ENCODE results near the gene NXT1. TPM values are rescaled to one million over a fixed set of nuclear protein-coding genes. Genes with fewer than 3 reads are reported as not detected.

The NXT1 gene
- total RNA-seq, 3 donors from 2014 or later (not counting 1 experiment from before 2014, with no cell fraction given) = 47.4 to 61.8 (median 56.3) TPM

GRCh38 chr20:23317081-23317480 is 33.5 kb upstream of the NXT1 start:
- TF ChIP-seq CTCF (IDR thresholded peaks at IDR 0.05) = no peak
- H3K9me3 ChIP-seq (ENCODE audit: control insufficient read depth, insufficient read depth, low read length) = no peaks in the 10 kb centered on the region
- no peaks in the 10 kb centered on the region for H3K27me3 ChIP-seq (ENCODE audit: control insufficient read depth, insufficient read depth, low read length)
- DNase-seq = no peak
- H3K9me3 Mint-ChIP-seq = no peaks in the 10 kb centered on the region
- H3K4me1 ChIP-seq (ENCODE audit: control insufficient read depth, insufficient read depth, low read length) = no peaks in the 10 kb centered on the region
- H3K27ac ChIP-seq (ENCODE audit: low read length) = no peak overlapping the region
- no peak overlapping the region for H3K27ac Mint-ChIP-seq
- intact Hi-C loops (cut with micrococcal nuclease) = no loop called here
- ATAC-seq = no peak
- H3K4me3 Mint-ChIP-seq = no peak overlapping the region
- peaks cover 13 to 28% of the 10 kb centered on the region in 2 donors for H3K27me3 Mint-ChIP-seq (ENCODE audit: low read depth in 2 of 2)
- no peaks in the 10 kb centered on the region for H3K36me3 Mint-ChIP-seq
- H3K4me1 Mint-ChIP-seq = no peaks in the 10 kb centered on the region
- H3K36me3 ChIP-seq (ENCODE audit: control insufficient read depth, insufficient read depth, low read length) = no peaks in the 10 kb centered on the region
- no peak overlapping the region for H3K4me3 ChIP-seq (ENCODE audit: low read length)
- WGBS (ENCODE audit: insufficient coverage) = 88% methylated on average over 5 of the region's 5 CpGs

GRCh38 chr20:23318347-23318746 is 32.2 kb upstream of the NXT1 start:
- no peak for ATAC-seq
- no peaks in the 10 kb centered on the region for H3K36me3 ChIP-seq (ENCODE audit: control insufficient read depth, insufficient read depth, low read length)
- WGBS (ENCODE audit: insufficient coverage) = 91% methylated on average over 5 of the region's 5 CpGs

GRCh38 chr20:23320317-23320716 is 30.3 kb upstream of the NXT1 start:
- no peaks in the 10 kb centered on the region for H3K36me3 Mint-ChIP-seq
- peaks cover 17 to 28% of the 10 kb centered on the region in 2 donors for H3K27me3 Mint-ChIP-seq (ENCODE audit: low read depth in 2 of 2)
- H3K27ac Mint-ChIP-seq = no peak overlapping the region

More at GRCh38 chr20:23318347-23318746, 32.2 kb upstream of the NXT1 start:
- Mint-ChIP-seq H3K27ac (no peak overlapping the region), H3K4me3 (no peak overlapping the region), H3K27me3 (ENCODE audit: low read depth in 2 of 2) (peaks cover 13 to 28% of the 10 kb centered on the region in 2 donors), H3K4me1 (no peaks in the 10 kb centered on the region), H3K36me3 (no peaks in the 10 kb centered on the region), H3K9me3 (no peaks in the 10 kb centered on the region)
- Histone ChIP-seq H3K27me3 (ENCODE audit: control insufficient read depth, insufficient read depth, low read length) (no peaks in the 10 kb centered on the region), H3K9me3 (ENCODE audit: control insufficient read depth, insufficient read depth, low read length) (no peaks in the 10 kb centered on the region), H3K4me3 (ENCODE audit: low read length) (no peak overlapping the region), H3K27ac (ENCODE audit: low read length) (no peak overlapping the region), H3K4me1 (ENCODE audit: control insufficient read depth, insufficient read depth, low read length) (no peaks in the 10 kb centered on the region)
- no peak for DNase-seq
- intact Hi-C loops (cut with micrococcal nuclease) = no loop called here
- no peak for TF ChIP-seq CTCF (IDR thresholded peaks at IDR 0.05)

More at GRCh38 chr20:23320317-23320716, 30.3 kb upstream of the NXT1 start:
- Mint-ChIP-seq H3K4me3 (no peak overlapping the region), H3K4me1 (no peaks in the 10 kb centered on the region), H3K9me3 (no peaks in the 10 kb centered on the region)
- Histone ChIP-seq H3K27me3 (ENCODE audit: control insufficient read depth, insufficient read depth, low read length) (no peaks in the 10 kb centered on the region), H3K4me3 (ENCODE audit: low read length) (no peak overlapping the region), H3K9me3 (ENCODE audit: control insufficient read depth, insufficient read depth, low read length) (no peaks in the 10 kb centered on the region), H3K4me1 (ENCODE audit: control insufficient read depth, insufficient read depth, low read length) (no peaks in the 10 kb centered on the region), H3K27ac (ENCODE audit: low read length) (no peak overlapping the region), H3K36me3 (ENCODE audit: control insufficient read depth, insufficient read depth, low read length) (no peaks in the 10 kb centered on the region)
- intact Hi-C loops (cut with micrococcal nuclease) = no loop called here
- DNase-seq (peak in 1 of 2 donors; percentile 6), ATAC-seq (no peak)
- TF ChIP-seq CTCF (IDR thresholded peaks at IDR 0.05) = no peak
- WGBS (ENCODE audit: insufficient coverage) = 86% methylated on average over 8 of the region's 8 CpGs
